NCI-H2171 treated with DMSO at 0.1 percent for 48 hours (cell line): ENCODE measurements around the gene PHF14.
"Not testable (repeated sequence)": the region's sequence is repeated elsewhere in the genome, so short reads cannot be mapped to it uniquely, and the experiment has no call there.

Experiments
- DNase-seq: peaks from one replicate; lab custom pipeline; 2025; lab: John Stamatoyannopoulos, UW

PHF14 gene

GRCh38 chr7:10973061-10973941, at the start of gene PHF14:
PHF14 (plus strand) TSS chr7:10973872; CDS start chr7:10974324, 452 bp downstream.
- peak; percentile 98 for DNase-seq

- no peak for DNase-seq
Measured at GRCh38 chr7:10924370-10924769, 49.3 kb upstream of the PHF14 start.

- not testable (repeated sequence) for DNase-seq
Measured at GRCh38 chr7:10928203-10928602, 45.5 kb upstream of the PHF14 start.

GRCh38 chr7:10930551-10930950, 43.1 kb upstream of the PHF14 start:
- DNase-seq: peak; percentile 16

GRCh38 chr7:10931161-10931560, 42.5 kb upstream of the PHF14 start:
- DNase-seq: no peak

GRCh38 chr7:10934292-10934691, 39.4 kb upstream of the PHF14 start:
- DNase-seq: no peak

GRCh38 chr7:10939237-10939910, 34.3 kb upstream of the PHF14 start:
- DNase-seq: no peak

GRCh38 chr7:10939911-10940703, 33.6 kb upstream of the PHF14 start:
- peak; percentile 98 for DNase-seq

GRCh38 chr7:10940704-10941355, 32.8 kb upstream of the PHF14 start:
- peak; percentile 63 for DNase-seq

- no peak for DNase-seq
Measured at GRCh38 chr7:10950494-10950893, 23.2 kb upstream of the PHF14 start.

GRCh38 chr7:10950974-10951578, 22.6 kb upstream of the PHF14 start:
- DNase-seq: not testable (repeated sequence)

- no peak for DNase-seq
Measured at GRCh38 chr7:10952588-10952987, 21.1 kb upstream of the PHF14 start.

GRCh38 chr7:10953078-10953750, 20.5 kb upstream of the PHF14 start:
- not testable (repeated sequence) for DNase-seq

GRCh38 chr7:10956528-10956927, 17.1 kb upstream of the PHF14 start:
- no peak for DNase-seq

GRCh38 chr7:10960242-10960641, 13.4 kb upstream of the PHF14 start:
- not testable (repeated sequence) for DNase-seq

GRCh38 chr7:10965016-10965415, 8.7 kb upstream of the PHF14 start:
- not testable (repeated sequence) for DNase-seq

- no peak for DNase-seq
Measured at GRCh38 chr7:10972174-10972573, 1.5 kb upstream of the PHF14 start.

- DNase-seq: peak; percentile 47
Measured at GRCh38 chr7:10973942-10974911, 555 bp downstream of the PHF14 start.

- peak; percentile 34 for DNase-seq
Measured at GRCh38 chr7:10977113-10977512, 3.4 kb downstream of the PHF14 start.

GRCh38 chr7:10981317-10981716, 7.6 kb downstream of the PHF14 start:
- DNase-seq: no peak
